ENCODE measurements around the gene CHPF2. TPM values are rescaled to one million over a fixed set of nuclear protein-coding genes. Genes with fewer than 3 reads are reported as not detected.

CHPF2 gene
- total RNA-seq, 1 donor from 2014 or later, result 84.7 TPM

DNA sequence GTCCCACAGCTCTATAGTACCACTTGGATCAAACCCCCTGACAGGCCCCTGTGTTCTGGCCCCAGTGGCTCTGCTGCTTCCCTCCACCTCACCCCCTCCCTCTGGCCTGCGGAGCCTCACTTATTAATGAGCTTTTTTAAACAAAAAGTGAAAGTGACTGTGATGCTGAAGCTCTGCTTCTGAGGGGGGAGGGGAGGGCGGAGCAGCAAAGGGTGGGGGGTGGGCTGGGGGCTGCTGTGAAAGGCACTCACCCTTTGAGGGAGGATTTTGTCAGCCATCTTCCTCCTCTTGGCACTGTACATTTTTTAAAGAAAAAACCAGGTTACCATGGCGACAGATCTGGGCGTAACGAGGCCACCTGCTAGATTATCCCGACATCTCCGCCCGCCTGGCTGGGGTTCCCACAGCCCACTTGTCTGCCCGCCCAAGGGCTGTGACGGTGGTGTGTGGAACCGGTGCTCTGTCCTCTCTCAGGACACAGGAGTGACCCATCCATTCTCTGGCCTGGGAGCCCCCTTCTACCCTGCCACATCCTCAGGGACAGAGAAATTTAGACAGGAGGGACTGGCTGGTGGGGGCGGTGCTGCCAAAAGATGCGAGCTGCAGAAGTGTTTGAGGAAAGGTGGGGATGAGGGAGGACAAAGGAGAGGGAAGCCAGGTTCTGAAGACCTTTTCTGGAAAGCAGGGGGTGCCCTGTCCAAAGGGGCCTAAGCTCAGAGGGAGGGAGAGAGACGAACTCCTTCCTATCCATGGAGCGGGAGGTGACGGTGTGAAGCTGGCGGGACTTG lies 11.3 kb downstream of the CHPF2 start:
- peaks cover 82% of the 10 kb centered on the region for H4K20me1 ChIP-seq (ENCODE audit: insufficient read depth, low read length)
- H3K4me3 ChIP-seq (ENCODE audit: insufficient read depth, low read depth, low read length), result no peak overlapping the region
- Mint-ChIP-seq H3K4me1 (ENCODE audit: low read depth, unreplicated experiment) (peaks cover 6% of the 10 kb centered on the region), H3K9me3 (ENCODE audit: unreplicated experiment) (no peaks in the 10 kb centered on the region), H3K27me3 (ENCODE audit: low read depth, unreplicated experiment) (no peaks in the 10 kb centered on the region), H3K36me3 (ENCODE audit: low read depth, unreplicated experiment) (peaks cover 16% of the 10 kb centered on the region), H3K27ac (ENCODE audit: unreplicated experiment) (no peak overlapping the region), H3K4me3 (ENCODE audit: unreplicated experiment) (no peak overlapping the region)
- H3K4me2 ChIP-seq (ENCODE audit: low read length), result no peak overlapping the region
- no peaks in the 10 kb centered on the region for H3K27me3 ChIP-seq (ENCODE audit: insufficient read depth, low read length)
- no peak overlapping the region for H3K27ac ChIP-seq (ENCODE audit: low read depth, low read length)
- FAIRE-seq (no peak), DNase-seq (ENCODE audit: low read depth) (no peak)
- H2AFZ ChIP-seq (ENCODE audit: low read depth, low read length), result no peak overlapping the region
- TF ChIP-seq, protein P1, sequence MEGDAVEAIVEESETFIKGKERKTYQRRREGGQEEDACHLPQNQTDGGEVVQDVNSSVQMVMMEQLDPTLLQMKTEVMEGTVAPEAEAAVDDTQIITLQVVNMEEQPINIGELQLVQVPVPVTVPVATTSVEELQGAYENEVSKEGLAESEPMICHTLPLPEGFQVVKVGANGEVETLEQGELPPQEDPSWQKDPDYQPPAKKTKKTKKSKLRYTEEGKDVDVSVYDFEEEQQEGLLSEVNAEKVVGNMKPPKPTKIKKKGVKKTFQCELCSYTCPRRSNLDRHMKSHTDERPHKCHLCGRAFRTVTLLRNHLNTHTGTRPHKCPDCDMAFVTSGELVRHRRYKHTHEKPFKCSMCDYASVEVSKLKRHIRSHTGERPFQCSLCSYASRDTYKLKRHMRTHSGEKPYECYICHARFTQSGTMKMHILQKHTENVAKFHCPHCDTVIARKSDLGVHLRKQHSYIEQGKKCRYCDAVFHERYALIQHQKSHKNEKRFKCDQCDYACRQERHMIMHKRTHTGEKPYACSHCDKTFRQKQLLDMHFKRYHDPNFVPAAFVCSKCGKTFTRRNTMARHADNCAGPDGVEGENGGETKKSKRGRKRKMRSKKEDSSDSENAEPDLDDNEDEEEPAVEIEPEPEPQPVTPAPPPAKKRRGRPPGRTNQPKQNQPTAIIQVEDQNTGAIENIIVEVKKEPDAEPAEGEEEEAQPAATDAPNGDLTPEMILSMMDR (IDR thresholded peaks at IDR 0.05; ENCODE audit: insufficient read depth, low read depth, low read length), result no peak
- no peak for TF ChIP-seq EZH2 (IDR thresholded peaks at IDR 0.05; ENCODE audit: insufficient read depth, low read length)
- peaks cover 39% of the 10 kb centered on the region for H3K79me2 ChIP-seq (ENCODE audit: insufficient read depth, low read length)
- peaks cover 25% of the 10 kb centered on the region for H3K36me3 ChIP-seq (ENCODE audit: insufficient read depth, low read length)
- no peaks in the 10 kb centered on the region for H3K9me3 ChIP-seq (ENCODE audit: insufficient read depth, low read depth, low read length)
- no peak overlapping the region for H3K9ac ChIP-seq (ENCODE audit: low read length)
- peaks cover 29% of the 10 kb centered on the region for H3K4me1 ChIP-seq (ENCODE audit: insufficient read depth, low read length)

DNA sequence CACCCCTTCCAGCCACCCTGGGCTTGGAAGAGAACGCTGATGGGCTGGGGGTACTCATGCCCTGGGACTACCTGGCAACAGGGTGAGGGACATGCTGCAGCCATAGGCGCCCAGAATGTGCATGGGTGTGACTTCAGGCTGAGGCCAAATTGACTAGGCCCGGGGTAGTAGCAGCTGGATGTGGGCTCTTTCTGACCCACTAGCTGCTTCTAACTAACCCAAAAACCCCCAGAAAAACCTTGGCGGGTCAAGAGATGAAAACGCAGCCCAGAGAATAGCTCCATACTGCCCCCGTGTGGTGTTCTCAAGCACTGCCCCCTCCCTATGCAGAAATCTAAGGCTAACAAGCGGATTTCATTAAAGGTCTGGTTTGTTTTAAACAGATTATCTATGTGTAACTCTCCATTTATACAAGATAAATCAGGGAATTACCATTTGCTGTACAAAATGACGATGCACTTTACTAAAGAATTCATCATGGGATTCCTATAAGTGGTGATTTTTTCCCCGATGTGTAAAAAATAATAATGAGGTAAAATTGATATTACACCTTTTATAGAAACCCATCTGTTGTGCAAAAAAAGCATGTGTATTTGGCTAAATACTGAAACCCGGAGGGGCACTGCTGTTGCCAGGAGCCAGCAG lies 12.0 kb downstream of the CHPF2 start:
- TF ChIP-seq, protein P1 (IDR thresholded peaks at IDR 0.05; ENCODE audit: insufficient read depth, low read depth, low read length), result peak; percentile 93
- no peak for TF ChIP-seq EZH2 (IDR thresholded peaks at IDR 0.05; ENCODE audit: insufficient read depth, low read length)
- DNase-seq (ENCODE audit: low read depth), result no peak
- no peak overlapping the region for H2AFZ ChIP-seq (ENCODE audit: low read depth, low read length)
- no peak overlapping the region for H3K27ac ChIP-seq (ENCODE audit: low read depth, low read length)
- no peak for FAIRE-seq
- H3K4me3 Mint-ChIP-seq (ENCODE audit: unreplicated experiment), result peak overlapping the region; percentile 62
- H3K4me1 Mint-ChIP-seq (ENCODE audit: low read depth, unreplicated experiment), result peaks cover 8% of the 10 kb centered on the region
- peaks cover 31% of the 10 kb centered on the region for H3K79me2 ChIP-seq (ENCODE audit: insufficient read depth, low read length)
- H3K4me2 ChIP-seq (ENCODE audit: low read length), result peak overlapping the region; percentile 90
- no peak overlapping the region for H3K9ac ChIP-seq (ENCODE audit: low read length)
- H3K4me3 ChIP-seq (ENCODE audit: insufficient read depth, low read depth, low read length), result no peak overlapping the region
- no peak overlapping the region for H3K27ac Mint-ChIP-seq (ENCODE audit: unreplicated experiment)
- H3K9me3 ChIP-seq (ENCODE audit: insufficient read depth, low read depth, low read length), result no peaks in the 10 kb centered on the region
- H3K4me1 ChIP-seq (ENCODE audit: insufficient read depth, low read length), result peaks cover 35% of the 10 kb centered on the region
- peaks cover 16% of the 10 kb centered on the region for H3K36me3 Mint-ChIP-seq (ENCODE audit: low read depth, unreplicated experiment)
- H3K27me3 Mint-ChIP-seq (ENCODE audit: low read depth, unreplicated experiment), result no peaks in the 10 kb centered on the region
- H4K20me1 ChIP-seq (ENCODE audit: insufficient read depth, low read length), result peaks cover 75% of the 10 kb centered on the region
- no peaks in the 10 kb centered on the region for H3K27me3 ChIP-seq (ENCODE audit: insufficient read depth, low read length)
- H3K36me3 ChIP-seq (ENCODE audit: insufficient read depth, low read length), result peaks cover 20% of the 10 kb centered on the region
- no peaks in the 10 kb centered on the region for H3K9me3 Mint-ChIP-seq (ENCODE audit: unreplicated experiment)
